Ovary (tissue), 9 donors: ENCODE measurements around the gene ATG9B. TPM values are rescaled to one million over a fixed set of nuclear protein-coding genes. Genes with fewer than 3 reads are reported as not detected.

Experiments
- DNase-seq, 5 donors: peaks; one replicate each; pipeline ENCODE4 v3.0.0-alpha.2; 2019 to 2020
- H3K27ac ChIP-seq, 2 donors: fragments of 200-600 bp; one replicate each; pipeline versions ENCODE4 v1.5.1 to v1.8.0; 2019 to 2022
- H3K27me3 ChIP-seq: fragments of 200-600 bp; one replicate; pipeline ENCODE4 v1.8.0; 2022
- H3K36me3 ChIP-seq: fragments of 200-600 bp; sonication (generic); one replicate; pipeline ENCODE4 v1.5.1; 2019
- H3K4me1 ChIP-seq: one replicate; pipeline ENCODE4 v1.8.1; 2013; ENCODE audit warnings: mild to moderate bottlenecking, moderate library complexity; ENCODE audit not compliant: insufficient read depth
- H3K4me3 ChIP-seq: fragments of 200-600 bp; sonication (generic); one replicate; pipeline ENCODE4 v1.5.1; 2017
- H3K9me3 ChIP-seq, 2 donors: fragments of 200-600 bp in 1 of 2; sonication (generic) in 1 of 2; one replicate each; pipeline versions ENCODE4 v1.5.1 to v1.8.1; 2013 to 2019; ENCODE audit warnings: mild to moderate bottlenecking in 1 of 2, moderate library complexity in 1 of 2
- CTCF ChIP-seq, 3 donors: fragments of 450-650 bp in 2 of 3; fragments of 200-600 bp in 1 of 3; IDR thresholded peaks; one replicate each; pipeline versions ENCODE4 v1.5.1 to v1.8.0; 2016 to 2022; ENCODE audit warnings: antibody characterized with exemption in 3 of 3, mild to moderate bottlenecking in 1 of 3
- EP300 ChIP-seq: sonication (generic); formaldehyde crosslinking; IDR thresholded peaks from one replicate; pipeline ENCODE4 v1.6.1; 2017; ENCODE audit warnings: antibody characterized with exemption
- POLR2A ChIP-seq: fragments of 450-650 bp; IDR thresholded peaks from one replicate; pipeline ENCODE4 v1.6.1; 2017; ENCODE audit warnings: antibody characterized with exemption, mild to moderate bottlenecking, moderate library complexity
- WGBS, 3 donors: extraction: QIAGEN DNeasy Blood & Tissue Kit in 1 of 3; methylation state at CpG; one replicate each; pipeline versions ENCODE4 v1.1.5 to v1.1.7; 2013 to 2017; 5-methylcytosine and 5-hydroxymethylcytosine counted together
- intact Hi-C, 4 donors: fragments of 100-400 bp; cut with DNase I; formaldehyde crosslinking; loops; one replicate each; pipeline versions ENCODE4 v1.11.0 to v1.15.1; 2022 to 2023
- polyA plus RNA-seq, 2 donors: library from polyadenylated mRNA; stranded (reverse); fragments of 200-250 nt in 1 of 2; fragments of 350-450 nt in 1 of 2; fragmentation: Illumina TruSeq in 1 of 2; extraction: RNeasy Lipid Tissue Mini Kit (QIAGEN cat#74804) in 1 of 2; gene quantifications; one replicate each; pipeline ENCODE4 v1.2.3, GENCODE V29; 2013 to 2014
- total RNA-seq, 7 donors: library from RNA; depleted of rRNA in 2 of 7; stranded (reverse); fragments of >200 nt in 2 of 7; fragmentation: NEBNext Ultra II Directional in 3 of 7; extraction: Animal tissue kit (Norgen Biotek cat#: 25700) in 3 of 7; gene quantifications; one replicate each; pipeline versions ENCODE4 v1.1.0 to v1.2.4, GENCODE V29; 2016 to 2023
- donor health status: DM: no; HTN: no; CAD: no; lungs with moderate emphysema.
- donor health status: DM: no; HTN: no; CAD: no.
- donor health status: Bipolar disorder and iron deficiency.
- donor health status: DM: yes; HTN: yes; CAD: no.
- donor health status: DM: no; HTN: no; CAD: no.
- donor health status: DM: yes; HTN: yes; CAD: no.

ATG9B gene
- total and polyA plus RNA-seq, 9 donors, result 0.03 to 1.0 (median 0.35) TPM

GRCh38 chr7:151064993-151065392 is 40.7 kb upstream of the ATG9B start:
- Histone ChIP-seq H3K36me3 (no peaks in the 10 kb centered on the region), H3K4me1 (peaks cover 22% of the 10 kb centered on the region), H3K9me3 (no peaks in the 10 kb centered on the region), H3K27me3 (no peaks in the 10 kb centered on the region), H3K27ac (no peak overlapping the region), H3K4me3 (no peak overlapping the region)
- DNase-seq, result no peak
- intact Hi-C loops, result no loop called here
- 88 to 91% (median 91%) methylated on average over 5 to 6 of the region's 6 CpGs for WGBS, 3 donors
- TF ChIP-seq CTCF (IDR thresholded peaks at IDR 0.05), result no peak

- no peaks in the 10 kb centered on the region for H3K9me3 ChIP-seq
- TF ChIP-seq CTCF (IDR thresholded peaks at IDR 0.05) (no peak), POLR2A (no peak), EP300 (no peak)
- 89 to 92% (median 90%) methylated on average over 14 to 18 of the region's 18 CpGs for WGBS, 3 donors
- no peak overlapping the region for H3K4me3 ChIP-seq
- H3K27me3 ChIP-seq, result no peaks in the 10 kb centered on the region
- H3K4me1 ChIP-seq, result peaks cover 22% of the 10 kb centered on the region
- no peaks in the 10 kb centered on the region for H3K36me3 ChIP-seq
- intact Hi-C loops, result no loop called here
- no peak overlapping the region for H3K27ac ChIP-seq
- DNase-seq, result no peak
Measured at GRCh38 chr7:151064454-151064853, 40.2 kb upstream of the ATG9B start.

GRCh38 chr7:151063212-151063561 is 38.9 kb upstream of the ATG9B start:
- Histone ChIP-seq H3K27me3 (no peaks in the 10 kb centered on the region), H3K36me3 (no peaks in the 10 kb centered on the region), H3K9me3 (no peaks in the 10 kb centered on the region), H3K27ac (peak overlapping the region in 1 of 2 donors; percentile 57), H3K4me1 (peaks cover 22% of the 10 kb centered on the region), H3K4me3 (peak overlapping the region; percentile 28)
- 8 to 13% (median 11%) methylated on average over 11 of the region's 11 CpGs for WGBS, 3 donors
- intact Hi-C loops, result no loop called here
- peak in 3 of 5 donors; percentile 66 to 78 (median 73) for DNase-seq
- no peak for TF ChIP-seq POLR2A

- no peaks in the 10 kb centered on the region for H3K9me3 ChIP-seq
- no peak for TF ChIP-seq CTCF (IDR thresholded peaks at IDR 0.05)
- no peak for TF ChIP-seq POLR2A
- TF ChIP-seq EP300, result no peak
- H3K27ac ChIP-seq, result peak overlapping the region in 1 of 2 donors; percentile 57
- DNase-seq, result peak; percentile 66 to 77 (median 71)
- H3K4me1 ChIP-seq, result peaks cover 22% of the 10 kb centered on the region
- no peaks in the 10 kb centered on the region for H3K36me3 ChIP-seq
- H3K27me3 ChIP-seq, result no peaks in the 10 kb centered on the region
- 23 to 33% (median 24%) methylated on average over 36 to 43 of the region's 43 CpGs for WGBS, 3 donors
- peak overlapping the region; percentile 28 for H3K4me3 ChIP-seq
- intact Hi-C loops, result no loop called here
Measured at GRCh38 chr7:151062399-151063211, 38.3 kb upstream of the ATG9B start.

- Histone ChIP-seq H3K36me3 (no peaks in the 10 kb centered on the region), H3K9me3 (no peaks in the 10 kb centered on the region), H3K27ac (peak overlapping the region in 1 of 2 donors; percentile 27), H3K4me3 (no peak overlapping the region), H3K4me1 (peaks cover 24% of the 10 kb centered on the region), H3K27me3 (no peaks in the 10 kb centered on the region)
- DNase-seq, result no peak
- no peak for TF ChIP-seq CTCF (IDR thresholded peaks at IDR 0.05)
- TF ChIP-seq POLR2A, result no peak
- no peak for TF ChIP-seq EP300
- 49 to 71% (median 54%) methylated on average over 11 of the region's 11 CpGs for WGBS, 3 donors
- intact Hi-C loops, result no loop called here
Measured at GRCh38 chr7:151062111-151062398, 37.8 kb upstream of the ATG9B start.
